Loucy (cell line): ENCODE data around the gene MS4A15.

Experiments
- CTCF ChIP-seq: fragments of 200-600 bp; sonication (generic); conservative IDR thresholded peaks from 2 replicates; pipeline ENCODE4 v1.5.1; 2014; ENCODE audit warnings: mild to moderate bottlenecking, antibody characterized with exemption, low read length
- EZH2phosphoT487 ChIP-seq: fragments of 200-600 bp; IDR thresholded peaks from 2 replicates; pipeline ENCODE4 v1.6.1; 2018; ENCODE audit warnings: antibody characterized with exemption, mild to moderate bottlenecking, moderate library complexity, borderline replicate concordance

- TF ChIP-seq CTCF (no peak), EZH2phosphoT487 (no peak)
Observed at GRCh38 chr11:60792521-60792920, 35.9 kb downstream of the MS4A15 start.
